T-helper 2 cell (primary cell): ENCODE results near the gene CFAP97D1.

Experiments
- DNase-seq, 5 experiments: peaks; one replicate each; pipeline versions ENCODE4 v3.0.0 to v3.0.0-alpha.2; 2012 to 2022
- total RNA-seq, 2 donors: gene quantifications; one replicate each; lab custom pipeline; 2026; lab: John Stamatoyannopoulos, UW

CFAP97D1 gene
- 0 to 0.13 reads per million in 2 donors for total RNA-seq

DNA sequence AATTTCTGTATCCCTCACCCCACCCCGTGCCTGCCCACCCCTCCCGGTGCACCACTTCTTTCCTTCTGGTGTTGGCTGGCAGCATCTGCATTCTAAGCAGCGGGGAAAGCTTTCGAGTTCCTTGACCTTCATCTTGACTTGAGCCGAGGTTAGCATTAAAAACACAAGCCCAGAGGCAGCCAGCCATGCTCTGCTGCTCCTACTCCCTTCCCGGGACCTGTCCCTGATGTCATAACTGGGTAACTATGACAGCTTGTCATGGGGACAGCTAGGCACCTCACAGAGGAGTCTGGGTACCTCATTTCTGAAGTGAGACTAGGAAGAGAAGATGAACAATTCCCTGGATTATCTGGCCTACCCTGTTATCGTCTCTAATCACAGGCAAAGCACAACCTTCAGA, at the start of gene CFAP97D1:
Gene CFAP97D1, plus strand, starts transcription at position 301 of the 400 bp plus-strand sequence. Its CDS starts 28 bp downstream, at position 329.
- no peak for DNase-seq

DNA sequence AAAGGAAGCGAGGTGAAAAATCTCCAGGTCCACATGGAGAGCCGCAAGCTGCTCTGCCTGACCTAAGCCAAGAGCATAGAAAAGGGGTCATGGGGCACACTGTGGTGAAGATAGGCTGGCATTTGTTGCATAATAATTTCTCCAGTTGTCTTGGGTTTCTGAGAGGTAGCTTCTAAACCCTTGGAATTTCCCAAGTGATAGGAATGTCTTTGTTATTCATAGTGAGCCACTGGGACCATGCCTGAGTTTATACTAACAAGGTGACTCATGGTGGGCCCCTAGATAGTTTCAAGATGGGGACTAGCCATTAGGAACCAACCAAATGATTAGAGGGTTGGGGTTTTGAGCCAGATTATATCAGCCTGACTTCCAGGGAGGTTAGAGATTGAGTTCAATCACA, 47.3 kb upstream of the CFAP97D1 start:
- no peak for DNase-seq

GRCh38 chr17:43733956-43734355, 46.3 kb upstream of the CFAP97D1 start:
- no peak for DNase-seq

GRCh38 chr17:43734376-43734775, 45.9 kb upstream of the CFAP97D1 start:
- no peak for DNase-seq

DNA sequence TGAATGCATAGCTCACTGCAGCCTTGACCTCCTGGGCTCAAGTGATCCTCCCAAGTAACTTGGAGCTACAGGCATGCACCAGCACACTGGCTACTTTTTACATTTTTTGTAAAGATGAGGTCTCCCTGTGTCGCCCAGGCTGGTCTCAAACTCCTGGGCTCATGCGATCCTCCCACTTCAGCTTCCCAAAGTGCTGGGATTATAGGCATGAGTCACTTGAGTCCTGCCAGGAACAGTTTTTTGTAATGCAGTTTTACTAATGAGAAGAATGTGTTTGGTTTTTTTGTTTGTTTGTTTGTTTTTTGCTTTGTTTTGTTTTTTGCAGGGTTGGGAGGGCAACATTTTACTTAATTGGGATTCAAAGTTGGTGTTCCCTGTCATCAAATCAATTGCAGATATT, 43.8 kb upstream of the CFAP97D1 start:
- DNase-seq, result no peak

DNA sequence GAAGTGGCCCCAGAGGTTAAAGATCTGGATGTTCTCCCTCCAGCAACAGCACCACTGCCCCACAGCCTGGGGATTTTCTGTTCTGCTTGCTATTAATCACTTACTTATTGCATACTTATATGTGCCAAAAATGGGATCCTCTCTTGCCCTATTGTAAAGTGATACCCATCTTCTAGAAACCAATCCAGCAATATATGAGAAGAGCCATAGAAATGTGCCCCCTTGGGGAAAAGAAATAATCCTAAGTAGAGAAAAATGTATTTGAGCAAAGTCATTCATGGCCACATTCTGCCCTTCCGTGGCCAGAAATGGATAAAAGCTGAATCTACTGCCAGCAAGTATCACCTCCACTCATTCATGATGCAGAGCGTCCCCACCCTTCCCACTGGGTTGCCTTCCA, 42.5 kb upstream of the CFAP97D1 start:
- no peak for DNase-seq

GRCh38 chr17:43740541-43740940, 39.7 kb upstream of the CFAP97D1 start:
- DNase-seq, result no peak

DNA sequence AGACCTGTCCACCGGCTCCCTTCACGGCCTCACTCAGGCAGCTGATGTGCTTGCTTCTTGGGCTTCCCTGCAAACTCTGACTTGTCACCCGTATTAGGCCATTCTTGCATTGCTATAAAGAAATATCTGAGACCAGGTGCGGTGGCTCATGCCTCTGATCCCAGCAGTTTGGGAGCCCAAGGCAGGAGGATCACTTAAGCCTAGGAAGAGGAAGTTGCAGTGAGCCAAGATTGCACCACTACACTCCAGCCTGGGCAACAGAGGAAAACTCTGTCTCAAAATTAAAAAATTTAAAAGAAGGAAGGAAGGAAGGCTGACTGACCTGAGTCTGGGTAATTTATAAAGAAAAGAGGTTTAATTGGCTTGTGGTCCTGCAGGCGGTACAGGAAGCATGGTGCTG, 38.6 kb upstream of the CFAP97D1 start:
- no peak for DNase-seq

DNA sequence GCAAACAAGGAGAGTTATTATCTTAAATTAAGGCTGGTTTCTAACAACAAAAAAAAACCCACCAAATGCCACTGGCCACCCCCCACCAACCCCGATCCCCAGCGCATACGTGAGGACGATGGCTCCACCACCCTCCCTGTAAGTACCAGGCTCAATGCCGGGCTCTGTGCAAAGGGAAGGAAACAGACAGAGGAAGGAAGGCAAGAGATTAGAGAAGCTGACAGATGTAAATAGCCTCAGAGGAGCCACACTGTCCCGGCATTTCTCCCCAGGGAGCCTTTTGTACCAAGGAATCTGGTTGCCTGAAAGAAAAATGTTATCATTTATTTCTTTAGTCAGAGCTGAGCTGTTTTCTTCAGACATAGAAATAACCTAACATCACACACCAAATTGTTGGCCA, 34.7 kb upstream of the CFAP97D1 start:
- no peak for DNase-seq

GRCh38 chr17:43750153-43750552, 30.1 kb upstream of the CFAP97D1 start:
- no peak for DNase-seq

DNA sequence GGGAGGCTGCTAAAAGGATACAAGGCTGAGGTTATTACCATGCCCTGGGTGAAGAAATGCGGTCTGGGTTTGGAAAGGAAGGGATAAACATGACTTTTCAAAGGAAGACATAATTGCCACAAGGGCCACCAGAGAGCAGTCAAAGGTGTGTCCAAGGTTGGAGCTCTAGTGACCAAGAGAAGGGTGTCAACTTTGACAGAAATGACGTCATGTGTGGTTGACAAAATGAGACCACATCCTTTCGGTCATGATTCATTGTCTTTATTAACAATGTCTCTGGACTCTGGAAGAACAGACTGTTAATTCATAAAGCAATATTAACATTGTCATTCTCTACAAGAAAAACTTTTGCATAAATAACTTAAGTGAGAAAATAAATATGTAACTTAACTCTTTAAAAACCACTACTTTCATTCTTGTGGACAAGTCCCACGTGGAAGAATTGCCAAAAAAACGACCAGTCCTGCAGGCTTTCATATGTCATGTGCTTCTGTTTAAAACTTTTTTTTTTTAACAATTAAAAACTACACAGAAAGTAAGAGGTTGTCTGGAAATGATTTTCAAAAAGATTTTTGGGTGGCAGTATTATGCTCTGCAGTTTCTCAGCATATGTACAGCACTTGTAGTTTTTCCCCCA, 26.6 kb upstream of the CFAP97D1 start:
- DNase-seq, result no peak

DNA sequence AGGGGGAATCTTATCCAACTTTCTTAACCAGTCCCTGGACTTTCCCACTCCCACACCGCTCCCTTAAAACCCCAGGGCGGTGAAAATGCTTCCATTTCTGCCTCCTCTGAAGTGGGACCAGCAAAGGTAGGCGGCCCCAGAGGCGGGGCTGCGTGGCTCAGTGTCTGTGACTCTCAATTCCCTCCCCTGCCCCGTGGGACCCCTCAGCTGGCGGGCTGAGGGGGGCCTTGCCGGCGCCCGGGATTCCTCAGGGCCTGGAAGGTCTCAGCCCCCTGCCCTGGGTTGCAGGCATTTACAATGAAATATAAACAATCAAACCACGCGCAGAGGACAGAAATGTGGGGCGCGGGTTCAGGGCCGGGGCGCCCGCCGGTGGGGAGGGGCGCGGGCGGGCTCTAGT, 25.3 kb upstream of the CFAP97D1 start:
- DNase-seq, result no peak

- peak in 1 of 5 experiments; percentile 50 for DNase-seq
Observed at GRCh38 chr17:43755389-43755875, 24.8 kb upstream of the CFAP97D1 start.

DNA sequence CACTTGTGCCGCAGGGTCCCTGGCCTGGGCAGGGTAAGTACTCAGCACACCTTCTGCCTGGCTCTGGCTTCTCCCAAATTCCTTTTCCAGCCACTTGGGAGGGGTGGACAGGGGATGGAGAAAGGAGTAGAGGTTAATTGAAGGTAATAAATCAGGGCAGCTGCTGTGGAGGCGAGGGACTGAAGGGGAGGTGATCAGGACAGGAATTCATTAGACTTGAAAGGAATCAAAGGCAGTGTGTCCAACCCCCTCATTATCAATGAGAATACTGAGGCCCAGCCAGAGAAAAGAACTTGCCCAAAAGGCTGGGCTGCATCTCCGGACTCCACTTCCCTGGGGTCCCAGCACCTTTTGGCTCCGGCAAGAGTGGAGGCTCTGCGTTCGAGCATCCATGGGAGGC, 24.0 kb upstream of the CFAP97D1 start:
- no peak for DNase-seq

GRCh38 chr17:43757171-43757660, 23.0 kb upstream of the CFAP97D1 start:
- no peak for DNase-seq

DNA sequence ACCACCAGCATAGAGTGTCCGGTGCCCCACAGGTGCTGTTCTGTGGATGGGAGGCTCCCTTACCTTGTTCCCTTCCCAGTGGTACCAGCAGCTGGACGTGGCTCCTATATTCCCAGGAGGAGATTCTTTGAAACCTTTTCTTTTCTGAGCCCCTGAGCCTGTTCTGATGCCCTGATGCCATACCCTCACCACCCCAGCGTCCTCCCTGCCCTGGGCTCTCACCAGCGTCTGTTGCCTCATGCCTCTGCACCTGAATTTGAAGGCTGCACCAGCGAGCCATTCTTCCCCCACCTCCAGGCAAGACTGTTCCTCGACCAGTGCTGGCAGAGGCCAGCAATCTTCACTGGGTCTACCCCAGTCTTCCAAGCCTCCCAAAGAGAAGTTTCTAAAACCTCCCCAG, 22.1 kb upstream of the CFAP97D1 start:
- DNase-seq, result no peak

DNA sequence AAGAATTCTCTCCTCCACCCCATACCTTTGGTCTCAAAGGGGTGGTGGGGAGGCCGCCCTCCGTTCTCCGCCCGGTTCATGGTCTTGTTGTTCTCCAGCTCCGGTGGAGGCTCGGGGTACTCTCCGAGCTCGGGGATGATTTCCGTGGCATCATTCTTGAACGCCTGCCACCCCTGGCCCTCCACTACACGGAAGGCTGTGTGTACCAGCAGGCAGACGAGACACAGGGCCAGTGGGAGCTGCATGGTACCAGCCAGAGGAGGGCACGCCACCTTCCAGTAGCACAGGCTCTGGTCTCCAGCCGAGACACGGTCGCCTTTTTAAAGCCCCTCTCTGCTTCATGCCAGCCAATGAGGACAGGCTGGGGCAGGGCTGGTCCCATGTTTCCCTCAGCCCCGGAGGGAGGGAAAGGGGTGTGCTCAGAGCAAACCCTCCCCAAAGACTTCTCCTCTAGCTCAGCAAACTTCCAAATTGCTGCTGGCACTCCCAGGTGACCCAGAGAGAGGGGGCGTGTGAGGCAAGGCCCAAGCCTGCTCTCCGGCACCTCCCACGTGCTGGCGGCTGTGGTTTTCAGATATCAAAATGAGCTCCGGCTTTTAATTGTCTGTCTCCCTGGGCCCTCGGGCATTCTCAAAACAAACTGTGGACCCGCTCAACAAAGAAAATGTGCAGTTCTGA, 21.6 kb upstream of the CFAP97D1 start, which contains the start of gene SOST:
Gene SOST, minus strand, starts transcription at position 295 of the 678 bp plus-strand sequence. Its CDS starts 50 bp downstream, at position 245.
- DNase-seq, result no peak

DNA sequence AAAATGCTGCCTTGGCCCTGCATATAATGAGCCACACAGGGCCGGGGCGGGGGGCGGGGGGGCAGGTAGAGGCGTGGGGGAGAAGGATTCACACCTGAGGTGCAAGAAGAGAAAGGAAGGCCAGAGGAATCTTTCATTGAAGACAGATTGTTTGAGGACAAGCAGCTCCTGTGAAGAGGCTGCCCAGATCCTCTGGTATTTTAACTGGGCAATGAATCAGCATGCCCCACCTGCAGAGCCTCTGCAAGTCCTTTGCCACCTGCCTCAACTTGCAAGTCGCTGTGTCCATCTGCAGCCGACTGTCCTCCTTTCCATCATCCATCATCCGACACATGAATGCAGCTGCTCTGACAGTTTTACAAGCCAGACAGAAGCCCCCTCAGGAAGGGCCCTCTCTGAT, 20.4 kb upstream of the CFAP97D1 start:
- DNase-seq, result no peak

DNA sequence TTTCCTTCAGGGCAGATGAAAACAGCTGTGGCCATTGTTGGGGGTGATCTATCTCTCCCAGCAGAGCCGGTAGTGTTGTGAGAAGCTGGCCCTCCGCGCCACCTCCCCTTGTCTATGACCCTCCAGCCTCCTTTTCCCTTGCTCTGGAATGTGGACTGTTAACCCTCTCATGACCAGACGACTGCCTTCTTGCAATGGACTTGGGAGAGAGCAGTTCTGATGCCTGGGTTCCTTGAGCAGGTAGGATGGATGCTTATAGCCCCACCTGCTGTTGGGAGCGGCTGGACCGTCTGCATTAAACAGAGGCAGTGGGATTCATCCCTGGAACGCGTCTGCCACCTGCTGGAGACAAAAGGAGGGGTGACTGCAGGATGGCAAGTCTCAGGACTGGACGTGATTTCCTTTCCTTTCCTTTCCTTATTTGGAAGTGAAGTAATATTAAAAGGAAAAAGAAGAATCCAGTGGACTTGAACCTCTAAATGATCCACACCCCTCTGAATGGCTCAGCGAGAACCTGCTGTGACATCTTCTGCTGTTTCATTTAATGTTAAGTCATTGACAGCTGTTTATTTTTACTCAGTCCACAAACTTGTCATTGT, 19.9 kb upstream of the CFAP97D1 start:
- peak; percentile 64 to 87 (median 75) for DNase-seq

GRCh38 chr17:43766413-43767052, 13.7 kb upstream of the CFAP97D1 start:
- DNase-seq, result peak in 4 of 5 experiments; percentile 24 to 38 (median 29)

DNA sequence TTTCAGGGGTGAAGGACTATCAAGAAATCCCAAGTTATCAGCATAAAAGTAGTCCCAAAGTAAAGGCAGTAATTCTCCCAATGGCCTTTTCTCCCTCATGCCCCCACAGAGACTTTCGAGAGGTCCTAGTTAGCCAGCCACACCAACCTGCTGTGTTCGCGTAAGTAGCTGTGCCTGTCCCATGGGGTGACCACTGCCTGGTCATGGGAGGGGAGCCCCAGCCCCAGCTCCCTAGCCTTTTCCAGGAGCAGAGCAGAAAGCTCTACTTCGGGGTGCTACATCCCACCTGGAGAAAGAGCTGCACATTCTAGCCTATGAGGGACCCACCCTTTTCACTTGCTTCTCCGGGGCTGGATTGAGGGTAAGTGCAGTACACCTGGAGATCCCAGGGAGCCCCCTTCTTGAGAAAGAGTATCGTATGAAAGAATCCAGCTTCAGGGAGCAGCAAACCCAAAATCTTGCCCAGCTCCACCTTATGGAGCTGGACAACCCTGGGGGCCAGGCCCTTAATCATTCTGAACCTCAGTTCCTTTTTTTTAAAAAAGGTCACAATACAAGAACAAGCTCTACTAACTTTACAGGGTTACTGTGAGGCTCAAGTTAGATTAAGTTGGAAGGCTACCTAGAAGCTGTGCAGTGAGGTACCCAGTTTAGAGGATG, 13.1 kb upstream of the CFAP97D1 start:
- no peak for DNase-seq

- no peak for DNase-seq
Observed at GRCh38 chr17:43767713-43768059, 12.5 kb upstream of the CFAP97D1 start.

DNA sequence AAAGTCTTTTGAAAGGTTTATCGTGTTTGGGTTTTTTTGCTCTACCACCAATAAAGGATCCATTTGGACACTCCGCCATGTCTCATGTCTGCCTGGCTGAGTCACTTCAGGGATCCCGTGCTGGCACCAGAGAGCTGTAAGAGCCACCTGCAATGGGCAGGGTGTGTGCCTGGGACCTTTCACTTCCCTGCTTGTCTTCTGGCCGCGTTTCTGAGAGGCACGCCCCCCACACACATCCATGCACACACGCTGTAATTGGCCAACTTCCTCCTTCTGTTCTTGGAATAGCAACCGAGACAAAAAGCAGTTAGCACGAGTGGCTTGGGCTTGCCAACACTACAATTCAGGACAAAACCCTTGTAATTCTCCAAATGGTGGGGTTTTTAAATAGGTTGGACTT, 11.9 kb upstream of the CFAP97D1 start:
- DNase-seq, result no peak
